CD14-positive monocyte (primary cell): Measurements from ENCODE around the gene GALNT1. TPM values are rescaled to one million over a fixed set of nuclear protein-coding genes. Genes with fewer than 3 reads are reported as not detected.
A peak's percentile ranks its signal among the peaks of the same experiment; 100 is the strongest.

Source experiments
- DNase-seq, 3 donors: peaks; one replicate each; pipeline ENCODE4 v3.0.0-alpha.2; 2011 to 2022
- H2AFZ ChIP-seq: 2 replicates; pipeline ENCODE4 v1.6.0; 2012; ENCODE audit warnings: mild to moderate bottlenecking, low read depth, low read length, inconsistent platforms; ENCODE audit not compliant: insufficient read depth, poor library complexity, severe bottlenecking
- H3K27ac ChIP-seq, 2 donors: 1 replicate in 1 of 2; 2 replicates in 1 of 2; pipeline ENCODE4 v1.5.1; 2012 to 2013; ENCODE audit warnings: low read length in 2 of 2, control low read depth in 1 of 2, inconsistent platforms in 1 of 2, low read depth in 1 of 2, mild to moderate bottlenecking in 1 of 2
- H3K27me3 ChIP-seq, 2 donors: one replicate each; pipeline versions ENCODE4 v1.6.0 to v1.6.1; 2011 to 2013; ENCODE audit warnings: low read length in 2 of 2; ENCODE audit not compliant: control insufficient read depth in 2 of 2, insufficient read depth in 2 of 2
- H3K36me3 ChIP-seq, 2 donors: replicated peaks in 1 of 2; 1 replicate in 1 of 2; 2 replicates in 1 of 2; pipeline versions ENCODE4 v1.5.1 to v1.6.1; 2012 to 2013; ENCODE audit warnings: low read length in 2 of 2, control low read depth in 1 of 2, inconsistent platforms in 1 of 2, mild to moderate bottlenecking in 1 of 2; ENCODE audit not compliant: insufficient read depth in 2 of 2, control insufficient read depth in 1 of 2
- H3K4me1 ChIP-seq, 2 donors: 1 replicate in 1 of 2; 2 replicates in 1 of 2; pipeline versions ENCODE4 v1.5.1 to v1.6.1; 2012 to 2013; ENCODE audit warnings: low read length in 2 of 2, control low read depth in 1 of 2, inconsistent platforms in 1 of 2, mild to moderate bottlenecking in 1 of 2, moderate library complexity in 1 of 2; ENCODE audit not compliant: insufficient read depth in 2 of 2, control insufficient read depth in 1 of 2
- H3K4me2 ChIP-seq: replicated peaks from 2 replicates; pipeline ENCODE3; 2012; ENCODE audit warnings: low read length, moderate library complexity, mild to moderate bottlenecking; ENCODE audit not compliant: poor library complexity, severe bottlenecking; ENCODE audit errors: extremely low read depth
- H3K4me3 ChIP-seq, 3 experiments: fragments of 200-600 bp in 1 of 3; sonication (generic) in 1 of 3; replicated peaks in 1 of 3; 1 replicate in 2 of 3; 2 replicates in 1 of 3; pipeline ENCODE4 v1.5.1; 2011 to 2013; ENCODE audit warnings: low read length in 3 of 3, mild to moderate bottlenecking in 3 of 3, control low read depth in 2 of 3, low read depth in 2 of 3, inconsistent platforms in 1 of 3, moderate library complexity in 1 of 3
- H3K79me2 ChIP-seq: 2 replicates; pipeline ENCODE4 v1.6.0; 2012; ENCODE audit warnings: mild to moderate bottlenecking, control low read depth, inconsistent platforms, low read length, moderate library complexity; ENCODE audit not compliant: insufficient read depth
- H3K9ac ChIP-seq: 2 replicates; pipeline ENCODE4 v1.6.0; 2017; ENCODE audit warnings: low read length, mild to moderate bottlenecking; ENCODE audit not compliant: insufficient read depth, poor library complexity, severe bottlenecking
- H3K9me3 ChIP-seq, 2 donors: replicated peaks in 1 of 2; 1 replicate in 1 of 2; 2 replicates in 1 of 2; pipeline versions ENCODE4 v1.5.1 to v1.6.1; 2012 to 2013; ENCODE audit warnings: low read length in 2 of 2, control low read depth in 1 of 2; ENCODE audit not compliant: control insufficient read depth in 1 of 2, insufficient read depth in 1 of 2
- H4K20me1 ChIP-seq: 2 replicates; pipeline ENCODE4 v1.6.0; 2012; ENCODE audit warnings: mild to moderate bottlenecking, low read length, control low read depth, moderate library complexity; ENCODE audit not compliant: insufficient read depth
- H3K27ac Mint-ChIP-seq, 7 donors: one replicate each; pipeline ENCODE4 v1.8.0; 2020; ENCODE audit warnings: mild to moderate bottlenecking in 7 of 7, mixed read lengths in 7 of 7, moderate library complexity in 6 of 7, inconsistent platforms in 2 of 7
- H3K27me3 Mint-ChIP-seq, 3 donors: one replicate each; pipeline ENCODE4 v1.8.0; 2021 to 2022; ENCODE audit warnings: low read depth in 3 of 3, mild to moderate bottlenecking in 3 of 3, mixed read lengths in 3 of 3, moderate library complexity in 3 of 3, inconsistent platforms in 1 of 3
- H3K36me3 Mint-ChIP-seq, 2 donors: one replicate each; pipeline ENCODE4 v1.8.0; 2020; ENCODE audit warnings: mixed read lengths in 2 of 2, inconsistent platforms in 1 of 2, mild to moderate bottlenecking in 1 of 2
- H3K4me1 Mint-ChIP-seq: one replicate; pipeline ENCODE4 v1.8.0; 2020; ENCODE audit warnings: mild to moderate bottlenecking, mixed read lengths
- H3K4me3 Mint-ChIP-seq, 2 donors: one replicate each; pipeline ENCODE4 v1.8.0; 2020; ENCODE audit warnings: mild to moderate bottlenecking in 2 of 2, mixed read lengths in 2 of 2, moderate library complexity in 1 of 2
- H3K9me3 Mint-ChIP-seq, 7 donors: one replicate each; pipeline ENCODE4 v1.8.0; 2020 to 2022; ENCODE audit warnings: mixed read lengths in 7 of 7, mild to moderate bottlenecking in 6 of 7, moderate library complexity in 6 of 7, inconsistent platforms in 2 of 7
- WGBS: methylation state at CpG from one replicate; pipeline ENCODE4 v1.1.5; 2013; ENCODE audit warnings: missing lambda C conversion rate; ENCODE audit not compliant: insufficient coverage; 5-methylcytosine and 5-hydroxymethylcytosine counted together
- intact Hi-C, 2 donors: fragments of 100-400 bp; cut with micrococcal nuclease; formaldehyde crosslinking; loops; one replicate each; pipeline versions ENCODE4 v1.15.0 to v1.15.1; 2023
- polyA plus RNA-seq, 3 donors: library from polyadenylated mRNA; depleted of rRNA in 1 of 3; unstranded in 2 of 3; stranded (reverse) in 1 of 3; fragments of 300-500 nt in 2 of 3; fragments of >200 nt in 1 of 3; fragmentation: Illumina TruSeq in 2 of 3; gene quantifications; 1 replicate in 2 of 3; 2 replicates in 1 of 3; pipeline ENCODE4 v1.2.3, GENCODE V29; 2012 to 2021
- TF ChIP-seq, protein P1 (sequence below): fragments of 200-600 bp; IDR thresholded peaks from one replicate; pipeline ENCODE4 v1.8.0; 2022; ENCODE audit warnings: antibody characterized with exemption, mild to moderate bottlenecking

The GALNT1 gene
- polyA plus RNA-seq, 3 donors, result 16.8 to 58.5 (median 22.9) TPM

DNA sequence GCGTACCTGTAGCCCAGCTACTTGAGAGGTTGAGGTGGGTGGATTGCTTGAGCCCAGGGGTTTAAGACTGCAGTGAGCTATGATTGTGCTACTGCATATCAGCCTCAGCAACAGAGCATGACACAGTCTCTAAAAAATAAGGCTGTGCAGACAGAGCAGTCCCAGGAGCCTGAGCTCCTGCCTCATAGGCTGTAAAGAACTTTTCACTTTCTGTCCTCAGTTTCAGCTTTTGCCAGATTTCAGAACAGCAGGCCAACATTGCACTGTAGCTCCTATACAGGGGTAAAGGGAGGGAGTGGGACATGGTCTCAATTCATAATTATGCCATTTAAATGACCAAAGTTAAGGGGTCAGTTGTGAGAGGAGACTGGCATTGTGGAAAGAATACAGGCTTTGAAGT is 150.6 kb downstream of the GALNT1 start:
- no peaks in the 10 kb centered on the region for H4K20me1 ChIP-seq
- no peaks in the 10 kb centered on the region for H3K36me3 ChIP-seq
- H3K9me3 Mint-ChIP-seq, result peaks cover 0 to 15% (median 7%) of the 10 kb centered on the region in 7 donors

DNA sequence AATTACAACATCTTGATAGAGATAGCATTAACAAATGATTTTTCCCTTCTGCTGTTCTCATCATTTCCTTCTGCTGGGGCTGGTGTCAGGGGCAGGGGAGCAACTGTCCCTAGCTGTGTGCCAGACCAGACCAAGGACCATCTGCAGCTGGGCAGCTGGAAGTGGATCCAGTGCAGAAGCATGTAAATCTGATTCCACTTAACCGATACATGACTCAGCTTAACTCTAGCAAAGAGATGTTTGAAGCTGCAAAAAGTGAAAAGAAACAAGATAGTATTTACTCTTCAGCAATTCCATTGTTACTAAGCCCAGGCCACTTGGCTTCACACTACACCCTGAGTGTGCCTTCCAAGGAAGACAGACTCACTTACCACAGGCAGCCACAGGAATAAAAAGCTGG is 151.1 kb downstream of the GALNT1 start:
- TF ChIP-seq, protein P1, sequence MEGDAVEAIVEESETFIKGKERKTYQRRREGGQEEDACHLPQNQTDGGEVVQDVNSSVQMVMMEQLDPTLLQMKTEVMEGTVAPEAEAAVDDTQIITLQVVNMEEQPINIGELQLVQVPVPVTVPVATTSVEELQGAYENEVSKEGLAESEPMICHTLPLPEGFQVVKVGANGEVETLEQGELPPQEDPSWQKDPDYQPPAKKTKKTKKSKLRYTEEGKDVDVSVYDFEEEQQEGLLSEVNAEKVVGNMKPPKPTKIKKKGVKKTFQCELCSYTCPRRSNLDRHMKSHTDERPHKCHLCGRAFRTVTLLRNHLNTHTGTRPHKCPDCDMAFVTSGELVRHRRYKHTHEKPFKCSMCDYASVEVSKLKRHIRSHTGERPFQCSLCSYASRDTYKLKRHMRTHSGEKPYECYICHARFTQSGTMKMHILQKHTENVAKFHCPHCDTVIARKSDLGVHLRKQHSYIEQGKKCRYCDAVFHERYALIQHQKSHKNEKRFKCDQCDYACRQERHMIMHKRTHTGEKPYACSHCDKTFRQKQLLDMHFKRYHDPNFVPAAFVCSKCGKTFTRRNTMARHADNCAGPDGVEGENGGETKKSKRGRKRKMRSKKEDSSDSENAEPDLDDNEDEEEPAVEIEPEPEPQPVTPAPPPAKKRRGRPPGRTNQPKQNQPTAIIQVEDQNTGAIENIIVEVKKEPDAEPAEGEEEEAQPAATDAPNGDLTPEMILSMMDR, result no peak
- Mint-ChIP-seq H3K4me3 (no peak overlapping the region), H3K4me1 (peaks cover 3% of the 10 kb centered on the region), H3K9me3 (peaks cover 0 to 15% (median 7%) of the 10 kb centered on the region in 7 donors), H3K27me3 (peaks cover 0 to 5% (median 3%) of the 10 kb centered on the region in 3 donors), H3K36me3 (no peaks in the 10 kb centered on the region), H3K27ac (peak overlapping the region in 2 of 7 donors; percentile 33 to 47)
- no peak overlapping the region for H3K9ac ChIP-seq
- WGBS, result no CpG with 5 or more reads among the region's 1 CpG
- no peak overlapping the region for H3K4me2 ChIP-seq
- no peaks in the 10 kb centered on the region for H3K36me3 ChIP-seq
- H3K79me2 ChIP-seq, result no peaks in the 10 kb centered on the region
- no peak overlapping the region for H3K4me3 ChIP-seq
- H3K4me1 ChIP-seq, result no peaks in the 10 kb centered on the region
- DNase-seq, result no peak
- H4K20me1 ChIP-seq, result no peaks in the 10 kb centered on the region
- H3K9me3 ChIP-seq, result peaks cover 0 to 7% of the 10 kb centered on the region in 2 donors
- H3K27ac ChIP-seq, result no peak overlapping the region
- H2AFZ ChIP-seq, result no peak overlapping the region
- H3K27me3 ChIP-seq, result no peaks in the 10 kb centered on the region
- intact Hi-C loops, result no loop called here

More for the DNA sequence above, 150.6 kb downstream of the GALNT1 start:
- H3K4me3 Mint-ChIP-seq, result no peak overlapping the region
- no peaks in the 10 kb centered on the region for H3K79me2 ChIP-seq
- H3K36me3 Mint-ChIP-seq, result no peaks in the 10 kb centered on the region
- H3K9me3 ChIP-seq, result peaks cover 0 to 7% of the 10 kb centered on the region in 2 donors
- no peak overlapping the region for H3K4me3 ChIP-seq
- no peaks in the 10 kb centered on the region for H3K27me3 ChIP-seq
- no peak overlapping the region for H3K27ac Mint-ChIP-seq
- DNase-seq, result no peak
- H2AFZ ChIP-seq, result no peak overlapping the region
- intact Hi-C loops, result no loop called here
- TF ChIP-seq, protein P1, result no peak
- peaks cover 0 to 5% (median 3%) of the 10 kb centered on the region in 3 donors for H3K27me3 Mint-ChIP-seq
- no CpG with 5 or more reads among the region's 1 CpG for WGBS
- no peak overlapping the region for H3K4me2 ChIP-seq
- peaks cover 3% of the 10 kb centered on the region for H3K4me1 Mint-ChIP-seq
- H3K4me1 ChIP-seq, result no peaks in the 10 kb centered on the region
- no peak overlapping the region for H3K27ac ChIP-seq
- no peak overlapping the region for H3K9ac ChIP-seq
